Pancreas (tissue), 10 donors: Measurements from ENCODE around the gene MYOM1. TPM values are rescaled to one million over a fixed set of nuclear protein-coding genes. Genes with fewer than 3 reads are reported as not detected.
"Not testable (repeated sequence)": the region's sequence is repeated elsewhere in the genome, so short reads cannot be mapped to it uniquely, and the experiment has no call there.

ENCODE experiments used
- ATAC-seq, 4 donors: fragments of 200-7000 bp; cut with Tn5 transposase; one replicate each; pipeline versions ENCODE4 v1.8.0 to v1.9.1; 2020; ENCODE audit warnings: mild to moderate bottlenecking in 4 of 4, moderate library complexity in 4 of 4
- DNase-seq, 6 donors: peaks; one replicate each; pipeline ENCODE4 v3.0.0-alpha.2; 2020
- FAIRE-seq: peaks from 2 replicates; lab custom pipeline; 2012; peaks lifted over from hg19 to GRCh38; lab: Jason Lieb, UNC
- H3K27ac ChIP-seq, 4 donors: fragments of 200-600 bp; sonication (generic); 1 replicate in 3 of 4; 2 replicates in 1 of 4; pipeline versions ENCODE4 v1.5.0 to v1.8.0; 2020
- H3K27me3 ChIP-seq, 4 donors: fragments of 200-600 bp; one replicate each; pipeline ENCODE4 v1.8.0; 2021
- H3K36me3 ChIP-seq, 3 donors: fragments of 200-600 bp; sonication (generic) in 1 of 3; one replicate each; pipeline versions ENCODE4 v1.5.0 to v1.8.0; 2020 to 2021
- H3K4me1 ChIP-seq, 3 donors: fragments of 200-600 bp; one replicate each; pipeline ENCODE4 v1.8.0; 2021
- H3K4me3 ChIP-seq, 4 donors: fragments of 200-600 bp; sonication (generic) in 2 of 4; one replicate each; pipeline versions ENCODE4 v1.5.0 to v1.8.0; 2020 to 2021
- H3K9me3 ChIP-seq, 4 donors: fragments of 200-600 bp; one replicate each; pipeline ENCODE4 v1.8.0; 2021
- CTCF ChIP-seq, 4 donors: fragments of 200-600 bp; sonication (generic) in 3 of 4; IDR thresholded peaks; one replicate each; pipeline versions ENCODE4 v1.5.0 to v1.8.0; 2021; ENCODE audit warnings: antibody characterized with exemption in 4 of 4
- WGBS, 2 donors: extraction: QIAGEN DNeasy Blood & Tissue Kit; methylation state at CpG; one replicate each; pipeline ENCODE4 v1.1.7; 2013; 5-methylcytosine and 5-hydroxymethylcytosine counted together
- intact Hi-C, 3 donors: fragments of 100-400 bp; cut with DNase I; formaldehyde crosslinking; loops; one replicate each; pipeline versions ENCODE4 v1.11.1 to v1.14.2; 2022
- polyA plus RNA-seq, 2 donors: library from polyadenylated mRNA; stranded (reverse); fragments of 200-250 nt; gene quantifications; one replicate each; pipeline ENCODE4 v1.2.3, GENCODE V29; 2013
- total RNA-seq, 6 donors: library from RNA; stranded (reverse); fragmentation: NEBNext Ultra II Directional in 4 of 6; extraction: Animal tissue kit (Norgen Biotek cat#: 25700) in 4 of 6; gene quantifications; one replicate each; pipeline versions ENCODE4 v1.2.1 to v1.2.4, GENCODE V29; 2021 to 2023
- donor health status: healthy with polysubstance abuse.
- donor health status: DM: no; HTN: no; CAD: no; lungs with moderate emphysema.
- donor health status: DM: no; HTN: no; CAD: no.
- donor health status: control.
- donor health status: control.
- donor health status: Bipolar disorder and iron deficiency.
- donor health status: DM: yes; HTN: yes; CAD: no.
- donor health status: DM: no; HTN: no; CAD: no.
- donor health status: DM: no; HTN: no; CAD: no.
- donor health status: DM: yes; HTN: yes; CAD: no.

The MYOM1 gene
- total and polyA plus RNA-seq, 8 donors, result 4.7 to 18.2 (median 14.2) TPM

GRCh38 chr18:3207565-3207964 lies 12.2 kb downstream of the MYOM1 start:
- no peak for DNase-seq
- H3K27me3 ChIP-seq, result no peaks in the 10 kb centered on the region
- ATAC-seq, result peak; percentile 39 to 67 (median 54)
- peaks cover 17 to 29% (median 22%) of the 10 kb centered on the region in 3 donors for H3K4me1 ChIP-seq
- peaks cover 0 to 5% (median 0%) of the 10 kb centered on the region in 3 donors for H3K36me3 ChIP-seq
- TF ChIP-seq CTCF (IDR thresholded peaks at IDR 0.05), result no peak
- H3K9me3 ChIP-seq, result no peaks in the 10 kb centered on the region
- intact Hi-C loops, result no loop called here
- WGBS, 2 donors, result 70 to 79% methylated on average over 2 of the region's 2 CpGs
- H3K4me3 ChIP-seq, result no peak overlapping the region
- FAIRE-seq, result no peak
- no peak overlapping the region for H3K27ac ChIP-seq

DNA sequence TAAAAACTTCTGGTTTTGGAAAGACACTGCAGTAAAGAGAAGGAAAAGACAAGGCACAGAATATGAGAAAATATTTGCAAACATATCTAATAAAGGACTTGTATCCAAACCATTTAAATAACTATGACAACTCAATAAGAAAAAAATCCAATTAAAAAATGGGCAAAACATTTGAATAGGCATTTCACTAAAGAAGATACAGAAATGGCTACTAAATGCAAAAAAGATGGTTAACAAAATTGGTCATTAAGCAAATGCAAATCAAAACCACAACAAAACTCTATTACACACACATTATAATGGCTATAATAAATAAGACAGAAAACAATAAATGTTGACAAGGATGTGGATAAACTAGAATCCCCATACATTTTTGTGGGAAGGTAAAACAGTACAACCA lies 14.5 kb downstream of the MYOM1 start:
- Histone ChIP-seq H3K9me3 (no peaks in the 10 kb centered on the region), H3K27ac (no peak overlapping the region), H3K27me3 (no peaks in the 10 kb centered on the region), H3K36me3 (peaks cover 0 to 5% (median 0%) of the 10 kb centered on the region in 3 donors), H3K4me3 (no peak overlapping the region), H3K4me1 (peaks cover 0 to 14% (median under 1%) of the 10 kb centered on the region in 3 donors)
- ATAC-seq, result no peak
- no peak for TF ChIP-seq CTCF (IDR thresholded peaks at IDR 0.05)
- DNase-seq, result no peak
- intact Hi-C loops, result no loop called here
- no peak for FAIRE-seq

DNA sequence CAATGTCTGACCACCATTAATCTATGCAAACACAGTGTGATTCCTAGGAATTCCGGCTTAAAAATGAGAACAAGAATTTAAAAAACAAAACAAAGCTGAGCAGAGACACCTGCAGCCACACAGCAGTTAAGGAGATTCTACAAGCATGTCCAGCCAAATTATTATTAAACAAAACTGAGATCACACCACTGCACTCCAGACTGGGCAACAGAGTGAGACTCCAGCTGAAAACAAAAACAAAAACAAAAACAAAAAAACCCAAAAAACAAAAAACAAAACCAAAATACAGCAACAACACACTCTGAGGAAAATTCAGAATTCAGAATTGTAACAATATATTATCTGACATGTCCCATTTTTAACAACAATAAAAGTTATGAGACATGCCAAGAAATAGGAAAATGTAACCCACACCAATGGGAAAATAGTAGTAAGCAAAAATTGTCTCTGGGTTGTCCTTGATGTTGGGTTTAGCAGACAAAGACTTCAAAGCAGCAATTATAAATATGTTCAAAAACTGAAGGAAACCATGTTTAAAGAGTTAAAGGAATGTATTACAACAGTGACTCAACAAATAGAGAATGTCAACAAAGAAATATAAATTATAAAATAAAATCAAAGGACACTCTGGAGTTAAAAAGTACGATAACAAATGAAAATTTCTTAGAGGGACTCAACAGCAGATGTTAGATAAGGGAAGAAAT lies 19.7 kb downstream of the MYOM1 start:
- H3K27me3 ChIP-seq, result no peaks in the 10 kb centered on the region
- H3K4me1 ChIP-seq, result peaks cover 0 to 11% (median 0%) of the 10 kb centered on the region in 3 donors
- H3K36me3 ChIP-seq, result no peaks in the 10 kb centered on the region
- H3K4me3 ChIP-seq, result no peak overlapping the region
- H3K9me3 ChIP-seq, result no peaks in the 10 kb centered on the region
- no peak for ATAC-seq
- WGBS, 2 donors, result 47 to 57% methylated on average over 2 of the region's 2 CpGs
- no peak for TF ChIP-seq CTCF (IDR thresholded peaks at IDR 0.05)
- intact Hi-C loops, result no loop called here
- no peak overlapping the region for H3K27ac ChIP-seq
- no peak for FAIRE-seq
- no peak for DNase-seq

DNA sequence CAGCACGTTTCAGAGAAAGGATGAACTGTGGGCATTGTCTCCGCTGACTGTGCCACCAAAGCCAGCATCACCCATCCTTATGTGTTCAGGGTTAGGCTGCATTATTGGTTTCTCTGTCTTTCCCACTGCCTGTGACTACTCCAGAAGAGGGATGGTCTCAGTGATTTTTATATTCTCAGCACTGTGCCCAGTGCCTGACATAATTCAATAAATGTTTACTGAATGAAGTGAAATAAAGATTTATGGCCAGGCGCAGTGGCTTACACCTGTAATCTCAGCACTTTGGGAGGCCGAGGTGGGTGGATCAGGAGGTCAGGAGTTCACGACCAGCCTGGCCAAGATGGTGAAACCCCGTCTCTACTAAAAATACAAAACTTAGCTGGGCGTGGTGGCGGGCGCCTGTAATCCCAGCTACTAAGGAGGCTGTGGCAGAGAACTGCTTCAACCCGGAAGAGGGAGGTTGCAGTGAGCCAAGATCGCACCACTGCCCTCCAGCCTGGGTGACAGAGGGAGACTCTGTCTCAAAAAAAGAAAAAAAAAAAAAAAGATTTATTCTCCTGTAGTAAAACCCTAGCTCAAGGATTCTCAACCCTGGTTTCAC lies 21.4 kb downstream of the MYOM1 start:
- intact Hi-C loops, DNase-seq, H3K9me3 ChIP-seq, H3K27ac ChIP-seq, H3K4me3 ChIP-seq, H3K36me3 ChIP-seq, ATAC-seq, H3K27me3 ChIP-seq, FAIRE-seq: not testable (repeated sequence)
- 94 to 95% methylated on average over 11 of the region's 11 CpGs for WGBS, 2 donors
- peaks cover 0 to 11% (median 0%) of the 10 kb centered on the region in 3 donors for H3K4me1 ChIP-seq

GRCh38 chr18:3194947-3195612 lies 24.7 kb downstream of the MYOM1 start:
- H3K27ac ChIP-seq, result no peak overlapping the region
- no peak overlapping the region for H3K4me3 ChIP-seq
- no peaks in the 10 kb centered on the region for H3K9me3 ChIP-seq
- peaks cover 0 to 4% (median 0%) of the 10 kb centered on the region in 3 donors for H3K36me3 ChIP-seq
- intact Hi-C loops, result no loop called here
- DNase-seq (no peak), FAIRE-seq (no peak), ATAC-seq (no peak)
- WGBS, 2 donors, result 82 to 85% methylated on average over 6 of the region's 6 CpGs
- TF ChIP-seq CTCF (IDR thresholded peaks at IDR 0.05), result no peak
- peaks cover 0 to 1% (median 0%) of the 10 kb centered on the region in 3 donors for H3K4me1 ChIP-seq
- H3K27me3 ChIP-seq, result no peaks in the 10 kb centered on the region
